Stimulated activated CD8-positive, alpha-beta memory T cell treated with anti-CD3 and anti-CD28 coated beads, Interleukin-12 subunit alpha, Interleukin-12 subunit beta, amount 100 ng/mL, for 4 hours (primary cell): ENCODE results near the gene EIPR1.

ENCODE experiments used
- DNase-seq: peaks from one replicate; pipeline ENCODE4 v3.0.0-alpha.2; 2020; ENCODE audit warnings: low read depth

The EIPR1 gene

DNA sequence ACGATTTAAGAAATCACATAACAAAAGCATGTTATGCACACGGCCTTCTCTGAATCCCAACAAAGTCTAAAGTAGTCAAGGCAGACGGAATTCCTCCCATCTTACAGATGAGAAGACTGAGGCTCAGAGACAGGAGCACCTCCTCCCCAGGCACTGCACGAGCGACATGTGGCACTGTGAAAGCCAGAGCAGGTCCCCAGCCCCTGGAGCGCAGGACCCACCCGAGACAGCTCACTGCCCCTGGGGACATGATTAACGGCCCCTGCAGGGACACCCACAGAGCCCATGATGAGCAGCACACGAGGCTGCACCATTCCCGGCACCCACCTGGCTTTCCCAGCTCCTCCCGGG is 53.6 kb downstream of the EIPR1 start:
- no peak for DNase-seq

DNA sequence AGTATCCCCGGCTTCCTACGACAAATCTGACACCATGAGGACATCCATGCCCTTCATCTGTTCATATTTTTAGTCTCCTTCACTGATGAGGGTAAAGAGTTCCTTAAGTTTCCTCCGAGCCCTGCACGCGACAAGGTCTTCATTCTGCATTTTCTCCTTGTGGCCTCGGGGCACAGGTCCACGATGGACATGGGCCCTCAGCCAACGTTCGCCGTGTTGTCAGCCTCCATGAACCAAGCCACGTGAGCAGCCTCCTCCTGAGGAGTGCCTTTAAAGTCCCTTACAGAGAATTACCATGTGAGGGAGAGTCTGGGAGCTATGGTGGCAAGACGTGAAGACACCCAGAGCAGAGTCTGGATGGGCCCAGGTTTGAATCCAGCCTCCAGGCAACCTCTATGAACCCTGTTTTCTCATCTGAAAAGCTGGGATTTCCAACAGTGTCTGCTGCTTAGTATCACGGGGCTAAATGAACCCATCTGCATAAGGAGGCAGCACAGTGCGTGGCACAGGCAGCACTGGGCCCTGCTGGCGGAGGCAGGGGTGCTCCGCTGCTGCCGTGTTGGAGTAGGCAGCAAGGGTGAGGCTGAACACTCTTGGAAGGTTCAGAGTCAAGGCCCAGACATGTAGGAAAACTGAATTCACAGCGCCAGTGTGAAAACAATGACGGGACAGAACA is 54.1 kb downstream of the EIPR1 start:
- DNase-seq = no peak

DNA sequence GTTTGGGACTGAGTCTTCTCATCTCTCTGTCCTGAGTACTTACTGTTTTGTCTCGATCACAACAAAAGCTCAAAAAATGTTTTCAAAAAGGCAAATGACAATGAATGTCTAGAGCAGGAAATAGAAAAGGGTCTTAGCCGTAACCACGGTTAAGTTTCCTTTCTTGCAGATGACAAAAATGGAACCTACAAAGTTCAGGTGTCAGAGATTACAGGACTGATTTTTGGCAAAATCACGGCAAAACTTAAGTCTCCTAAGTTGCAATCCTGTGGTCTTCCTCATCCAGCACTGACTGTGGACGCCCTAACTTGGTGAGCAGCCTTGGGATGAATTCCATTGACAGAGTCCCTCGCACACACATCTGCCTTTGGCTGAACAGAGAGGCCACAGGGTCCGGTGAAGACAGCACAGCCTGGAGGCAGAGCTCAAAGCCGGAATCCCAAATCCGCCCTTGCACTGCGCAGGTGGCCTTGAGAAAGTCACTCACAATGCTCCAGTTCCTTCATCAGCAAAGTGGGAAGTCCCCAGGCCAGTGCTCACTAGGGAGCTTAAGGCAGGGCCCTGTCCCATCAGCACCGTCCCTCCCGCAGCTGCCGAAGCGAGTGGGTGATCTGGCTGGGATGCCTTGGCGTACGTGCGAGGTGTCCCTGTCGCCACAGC is 55.2 kb downstream of the EIPR1 start:
- DNase-seq = no peak

DNA sequence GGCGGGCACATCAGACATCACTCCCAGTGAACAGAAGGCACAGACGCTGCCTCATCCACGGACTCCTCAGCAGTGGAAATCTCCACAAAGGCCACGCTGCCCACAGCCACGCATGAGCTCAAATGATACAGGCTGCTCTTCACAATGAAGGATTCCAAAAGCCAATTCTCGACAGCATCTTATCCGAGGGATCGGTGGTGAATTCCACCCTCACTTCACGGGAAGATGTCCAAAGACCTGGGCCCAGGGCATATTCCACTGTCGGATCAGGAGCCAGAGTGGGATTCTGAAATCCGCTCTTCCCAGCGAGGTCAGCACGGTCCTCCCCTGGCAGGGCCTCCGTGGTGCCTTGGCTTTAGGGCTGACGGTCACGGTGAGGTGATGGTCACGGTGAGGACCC is 55.8 kb downstream of the EIPR1 start:
- no peak for DNase-seq

GRCh38 chr2:3320910-3321605 is 56.6 kb downstream of the EIPR1 start:
- no peak for DNase-seq

GRCh38 chr2:3319745-3320566 is 57.7 kb downstream of the EIPR1 start:
- DNase-seq = no peak

DNA sequence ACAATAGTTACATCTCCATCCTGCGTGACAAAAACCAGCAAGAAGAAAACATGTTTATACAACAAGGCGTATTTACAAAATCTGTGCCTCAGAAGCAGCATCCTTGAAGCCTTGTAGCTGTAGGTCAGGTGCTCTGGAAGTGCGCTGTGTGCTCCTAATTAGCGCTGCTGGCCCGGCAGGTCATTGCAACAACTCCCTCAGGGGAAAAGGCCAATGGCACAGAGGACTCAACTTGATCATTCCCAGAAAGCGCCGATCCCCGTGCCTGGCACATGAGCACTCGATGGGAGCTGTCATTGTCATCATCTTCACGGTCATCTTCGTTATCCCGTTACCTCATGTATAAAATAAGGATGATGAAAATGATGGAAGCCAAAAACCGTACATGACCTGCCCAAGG is 58.5 kb downstream of the EIPR1 start:
- no peak for DNase-seq

DNA sequence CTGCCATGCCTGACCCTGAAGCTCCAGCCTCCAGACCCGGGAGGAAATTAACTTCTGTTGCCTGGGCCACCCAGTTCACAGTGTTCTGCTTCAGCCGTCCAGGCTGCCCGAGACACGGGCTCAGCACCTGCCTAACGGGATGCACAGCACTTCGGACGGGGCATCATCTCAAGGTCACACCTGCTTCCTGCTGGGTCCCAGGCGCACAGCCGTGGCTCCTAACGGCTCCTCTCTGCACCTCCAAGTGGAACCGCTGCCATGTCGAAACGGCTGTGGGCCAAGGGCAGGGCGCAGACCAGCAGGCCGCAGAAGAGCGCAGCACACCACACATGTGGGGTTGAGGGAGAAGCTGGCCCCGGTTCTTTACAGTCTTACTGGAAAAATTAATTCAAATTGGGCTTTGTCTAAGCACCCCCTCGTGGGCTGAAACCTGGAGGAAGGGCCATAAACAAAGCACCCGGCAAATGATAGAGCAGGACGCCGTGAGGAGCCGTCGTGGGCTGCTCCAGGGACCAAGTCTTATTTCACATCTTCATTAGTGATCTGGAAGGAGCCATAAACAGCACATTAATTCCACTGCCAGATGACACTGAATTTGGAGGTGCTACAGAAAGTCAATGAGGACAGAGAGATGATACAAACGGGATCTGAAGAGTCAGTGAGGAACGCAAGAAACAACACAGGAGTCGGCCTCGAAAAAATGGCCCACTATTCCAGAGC is 59.6 kb downstream of the EIPR1 start:
- no peak for DNase-seq

GRCh38 chr2:3317277-3317685 is 60.3 kb downstream of the EIPR1 start:
- DNase-seq = no peak

DNA sequence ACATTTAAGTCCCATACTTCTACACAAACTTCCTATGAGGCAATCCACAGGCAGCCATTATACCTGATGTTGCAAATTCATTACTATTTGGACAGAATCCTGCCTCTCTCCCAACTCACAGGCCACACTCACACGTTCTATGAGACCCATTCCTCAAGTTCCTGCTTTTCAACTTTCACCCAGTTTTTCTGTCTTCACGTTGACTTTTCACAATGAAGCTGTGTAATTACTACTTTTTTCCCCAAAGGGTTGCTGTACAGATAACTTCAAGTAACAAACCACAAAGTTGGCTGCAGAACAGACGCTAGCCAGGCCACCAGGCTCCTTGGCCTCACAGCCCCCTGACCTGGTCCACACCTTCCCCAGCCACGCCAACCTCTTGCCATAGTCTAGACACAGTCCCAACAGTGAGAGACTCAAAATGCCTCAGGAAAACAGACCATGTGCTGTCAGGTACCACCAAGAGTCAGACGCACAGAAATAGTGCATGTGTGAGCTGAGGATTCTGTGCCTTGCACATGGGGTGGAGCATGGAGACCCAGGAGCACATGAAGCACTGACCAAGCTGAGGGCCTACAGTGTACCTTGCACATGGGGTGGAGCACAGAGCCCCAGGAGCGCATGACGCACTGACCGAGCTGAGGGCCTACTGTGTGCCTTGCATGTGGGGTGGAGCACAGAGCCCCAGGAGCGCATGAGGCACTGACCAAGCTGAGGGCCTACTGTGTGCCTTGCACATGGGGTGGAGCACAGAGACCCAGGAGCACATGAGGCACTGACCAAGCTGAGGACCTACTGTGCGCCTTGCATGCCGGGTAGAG is 61.0 kb downstream of the EIPR1 start:
- no peak for DNase-seq

DNA sequence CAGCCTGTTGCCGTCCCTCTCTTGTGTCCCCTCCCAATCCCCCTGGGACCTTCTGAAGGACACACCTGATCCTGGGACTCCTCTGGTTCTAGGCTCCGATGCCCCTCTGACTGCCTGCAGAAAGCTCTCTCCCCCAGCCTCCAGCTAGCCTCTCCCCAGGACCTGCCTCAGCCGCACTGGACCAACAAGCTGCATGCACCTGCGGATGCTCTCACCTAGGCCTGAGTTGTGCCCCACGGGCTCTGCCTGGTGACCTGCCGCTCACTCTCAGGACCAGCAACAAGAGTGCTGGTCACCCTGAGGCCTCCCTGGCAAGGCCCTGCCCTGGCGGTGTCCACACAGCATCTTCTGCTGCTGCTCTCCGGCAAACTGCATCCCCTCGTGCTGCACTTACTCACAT is 63.0 kb downstream of the EIPR1 start:
- no peak for DNase-seq

DNA sequence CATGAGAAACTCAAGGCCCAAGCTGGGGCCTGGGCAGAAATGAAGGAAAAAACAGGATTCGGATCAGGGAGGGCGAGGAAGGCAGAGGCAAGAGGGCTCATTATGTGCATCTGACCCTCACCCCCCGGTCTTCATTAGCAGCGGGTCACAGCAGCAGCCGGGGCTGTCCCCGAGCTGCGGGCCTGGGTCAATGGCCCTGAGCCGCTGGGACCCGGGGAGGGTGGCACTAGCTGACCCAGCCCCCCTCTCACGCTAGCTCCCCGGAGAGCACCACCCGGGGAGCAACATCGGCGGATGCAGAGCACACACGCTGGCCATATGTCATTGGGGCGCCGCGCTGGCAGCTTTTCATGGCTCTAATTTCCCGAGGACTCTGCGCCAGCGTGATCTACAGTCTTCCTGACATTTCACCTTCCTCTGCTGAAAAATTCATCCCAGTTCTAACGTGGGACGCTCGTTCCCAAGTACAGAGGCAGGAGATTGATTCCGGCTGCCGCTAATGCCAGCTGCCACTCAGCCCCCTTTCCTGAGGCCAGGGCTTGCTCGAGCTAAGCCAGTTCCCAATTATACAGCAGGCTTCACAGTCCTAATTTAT is 63.7 kb downstream of the EIPR1 start:
- no peak for DNase-seq

GRCh38 chr2:3312576-3313345 is 64.9 kb downstream of the EIPR1 start:
- no peak for DNase-seq

GRCh38 chr2:3311601-3312000 is 66.0 kb downstream of the EIPR1 start:
- DNase-seq = no peak

DNA sequence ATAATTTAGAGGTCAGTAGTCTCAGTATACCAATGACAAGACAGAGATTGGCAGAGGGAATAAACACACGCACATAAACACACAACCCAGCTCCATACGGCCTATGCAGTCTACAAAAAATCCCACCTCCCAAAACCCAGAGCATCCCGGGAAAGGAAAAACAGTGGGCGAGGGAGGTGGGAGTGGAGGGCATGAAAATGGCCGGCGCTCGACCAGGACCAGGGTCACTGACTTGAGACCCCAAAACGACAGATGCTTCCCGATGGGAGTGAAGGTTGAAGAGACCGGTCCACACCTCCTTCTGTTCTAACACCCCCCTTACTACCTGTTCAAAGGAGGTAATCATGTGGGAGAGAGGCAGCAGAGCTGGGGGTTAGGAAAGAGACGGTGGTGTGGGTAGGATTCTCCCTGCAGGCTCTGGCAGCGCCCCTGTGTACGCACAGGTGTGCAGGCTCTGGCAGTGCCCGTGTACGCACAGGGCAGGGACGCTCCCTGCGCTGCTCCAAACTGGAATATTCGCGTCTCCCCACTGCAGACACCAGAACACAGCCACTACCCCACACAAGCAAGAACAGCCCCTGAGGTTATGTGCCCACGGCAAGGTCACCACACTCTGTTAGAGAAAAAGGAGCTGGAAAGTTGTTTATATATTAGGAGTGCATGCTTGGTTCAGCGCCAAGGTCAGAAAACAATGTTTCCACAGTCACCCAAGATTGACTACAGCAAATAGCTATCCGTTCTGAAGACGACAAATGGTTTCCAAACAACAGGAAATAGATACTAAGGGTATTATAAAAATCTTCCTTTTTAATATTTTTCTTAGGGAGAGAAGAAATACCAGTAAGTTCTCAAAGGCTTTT is 67.9 kb downstream of the EIPR1 start:
- no peak for DNase-seq

DNA sequence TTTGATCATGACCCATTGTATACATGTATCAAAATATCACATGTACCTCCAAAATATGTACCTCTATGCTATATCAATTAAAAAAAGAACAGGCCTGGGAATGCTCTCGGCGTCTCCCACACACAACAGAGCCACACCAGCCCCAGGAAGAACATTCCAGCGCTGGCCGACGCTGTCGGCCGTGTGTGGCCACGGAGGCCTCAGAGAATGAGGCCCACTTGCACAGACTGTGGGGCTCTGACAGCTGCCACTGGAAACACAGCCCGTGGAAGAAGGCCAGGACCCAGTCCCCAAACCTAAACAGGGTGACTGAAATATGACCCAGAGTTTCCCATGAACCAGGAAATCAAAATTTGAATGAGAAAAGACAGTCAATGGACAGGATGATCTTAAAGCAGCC is 69.7 kb downstream of the EIPR1 start:
- no peak for DNase-seq

- DNase-seq = no peak
These were observed 70.4 kb downstream of the EIPR1 start for GRCh38 chr2:3307236-3307635.

DNA sequence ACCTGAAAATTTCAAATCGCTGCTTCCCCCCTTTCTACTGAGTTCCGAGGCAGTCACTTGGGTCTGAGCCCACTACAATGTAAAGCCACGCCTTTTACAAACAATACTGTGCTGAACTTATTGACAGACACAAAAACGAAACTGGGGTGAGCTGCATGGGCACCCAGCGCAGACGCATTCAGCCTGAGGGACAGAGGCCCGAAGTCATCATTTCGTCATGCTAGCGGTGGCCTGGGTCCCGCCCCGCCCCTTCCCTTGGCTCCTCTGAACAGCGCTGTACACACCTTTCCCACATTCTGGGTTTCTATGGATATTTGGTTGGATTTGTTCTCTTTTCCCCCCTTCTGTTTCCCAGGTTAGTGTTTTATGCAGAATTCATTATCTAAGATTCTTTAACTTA is 71.7 kb downstream of the EIPR1 start:
- DNase-seq = no peak

DNA sequence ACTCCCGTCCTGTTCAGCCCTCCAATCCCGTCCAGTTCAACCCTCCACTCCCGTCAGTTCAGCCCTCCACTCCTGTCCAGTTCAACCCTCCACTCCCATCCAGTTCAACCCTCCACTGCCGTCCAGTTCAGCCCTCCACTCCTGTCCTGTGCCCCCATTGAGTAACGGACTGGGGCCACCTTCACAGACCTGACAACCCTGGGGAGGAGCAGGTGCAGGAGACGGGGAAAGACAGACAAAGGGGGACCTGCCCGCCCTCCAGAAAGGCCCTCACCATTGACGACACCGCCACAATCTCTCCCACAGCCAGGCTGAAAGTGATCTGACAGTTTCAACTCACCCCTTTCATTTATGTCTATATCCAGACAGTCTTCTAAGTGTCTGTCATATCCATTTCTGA is 72.2 kb downstream of the EIPR1 start:
- no peak for DNase-seq
